ENCODE data around the gene ZMYND12. TPM values are rescaled to one million over a fixed set of nuclear protein-coding genes. Genes with fewer than 3 reads are reported as not detected.

ZMYND12 gene
- polyA plus RNA-seq, 1 donor from 2014 or later, result 0.21 TPM

- Histone ChIP-seq H2AFZ (ENCODE audit: low read depth, low read length) (no peak overlapping the region), H3K4me3 (ENCODE audit: low read length) (no peak overlapping the region), H3K27ac (ENCODE audit: low read length) (no peak overlapping the region), H3K9me2 (ENCODE audit: insufficient read depth, low read length) (no peaks in the 10 kb centered on the region), H3K79me2 (replicated peaks; ENCODE audit: insufficient read depth, low read length) (peaks cover 6% of the 10 kb centered on the region), H3K9me3 (ENCODE audit: low read length) (no peaks in the 10 kb centered on the region), H3K4me2 (ENCODE audit: low read length) (no peak overlapping the region), H3F3A (ENCODE audit: insufficient read depth, low read length, poor library complexity, severe bottlenecking) (no peaks in the 10 kb centered on the region), H4K20me1 (ENCODE audit: insufficient read depth) (no peaks in the 10 kb centered on the region), H3K36me3 (ENCODE audit: insufficient read depth, low read length) (no peaks in the 10 kb centered on the region), H3K9ac (ENCODE audit: low read length) (no peak overlapping the region), H3K27me3 (ENCODE audit: insufficient read depth, low read depth, low read length) (no peaks in the 10 kb centered on the region)
- TF ChIP-seq REST (IDR thresholded peaks at IDR 0.05; ENCODE audit: borderline replicate concordance) (no peak), POLR2AphosphoS5 (IDR thresholded peaks at IDR 0.05) (no peak), EP300 (conservative IDR thresholded peaks at IDR 0.05; ENCODE audit: poor library complexity, severe bottlenecking) (no peak), MXI1 (conservative IDR thresholded peaks at IDR 0.05; ENCODE audit: poor library complexity, severe bottlenecking) (no peak), TAF1 (IDR thresholded peaks at IDR 0.05; ENCODE audit: low read depth) (no peak), RAD21 (conservative IDR thresholded peaks at IDR 0.05) (no peak)
- TF ChIP-seq, protein P1, sequence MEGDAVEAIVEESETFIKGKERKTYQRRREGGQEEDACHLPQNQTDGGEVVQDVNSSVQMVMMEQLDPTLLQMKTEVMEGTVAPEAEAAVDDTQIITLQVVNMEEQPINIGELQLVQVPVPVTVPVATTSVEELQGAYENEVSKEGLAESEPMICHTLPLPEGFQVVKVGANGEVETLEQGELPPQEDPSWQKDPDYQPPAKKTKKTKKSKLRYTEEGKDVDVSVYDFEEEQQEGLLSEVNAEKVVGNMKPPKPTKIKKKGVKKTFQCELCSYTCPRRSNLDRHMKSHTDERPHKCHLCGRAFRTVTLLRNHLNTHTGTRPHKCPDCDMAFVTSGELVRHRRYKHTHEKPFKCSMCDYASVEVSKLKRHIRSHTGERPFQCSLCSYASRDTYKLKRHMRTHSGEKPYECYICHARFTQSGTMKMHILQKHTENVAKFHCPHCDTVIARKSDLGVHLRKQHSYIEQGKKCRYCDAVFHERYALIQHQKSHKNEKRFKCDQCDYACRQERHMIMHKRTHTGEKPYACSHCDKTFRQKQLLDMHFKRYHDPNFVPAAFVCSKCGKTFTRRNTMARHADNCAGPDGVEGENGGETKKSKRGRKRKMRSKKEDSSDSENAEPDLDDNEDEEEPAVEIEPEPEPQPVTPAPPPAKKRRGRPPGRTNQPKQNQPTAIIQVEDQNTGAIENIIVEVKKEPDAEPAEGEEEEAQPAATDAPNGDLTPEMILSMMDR (IDR thresholded peaks at IDR 0.05; ENCODE audit: poor library complexity, severe bottlenecking), result no peak
These were observed 62.6 kb downstream of the ZMYND12 start for GRCh38 chr1:42392967-42393848.

DNA sequence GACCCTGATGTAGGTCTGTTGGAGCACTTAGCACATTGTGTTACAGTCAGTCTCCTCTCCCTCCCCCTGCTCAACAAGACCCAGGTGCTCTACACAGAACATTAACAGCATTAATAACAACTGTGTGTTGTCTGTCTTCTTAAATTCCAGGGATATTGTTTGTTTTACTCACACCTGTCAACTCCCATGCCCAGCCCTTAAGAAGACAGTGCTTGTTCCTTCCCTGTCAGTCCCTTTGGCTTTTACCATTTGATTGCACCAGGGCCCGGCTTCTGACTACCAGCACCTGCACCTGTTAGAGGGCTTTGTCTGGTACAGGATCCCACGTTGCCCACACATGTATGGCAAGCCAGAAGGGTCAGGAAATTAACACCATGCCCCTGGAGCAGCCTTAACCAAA lies 63.6 kb downstream of the ZMYND12 start:
- Histone ChIP-seq H3K27me3 (ENCODE audit: insufficient read depth, low read depth, low read length) (no peaks in the 10 kb centered on the region), H3K9me3 (ENCODE audit: low read length) (no peaks in the 10 kb centered on the region), H3K27ac (ENCODE audit: low read length) (no peak overlapping the region), H3K4me3 (ENCODE audit: low read length) (no peak overlapping the region), H3K9ac (ENCODE audit: low read length) (no peak overlapping the region), H3K9me2 (ENCODE audit: insufficient read depth, low read length) (no peaks in the 10 kb centered on the region), H3K36me3 (ENCODE audit: insufficient read depth, low read length) (no peaks in the 10 kb centered on the region), H3K4me2 (ENCODE audit: low read length) (no peak overlapping the region), H2AFZ (ENCODE audit: low read depth, low read length) (no peak overlapping the region), H3F3A (ENCODE audit: insufficient read depth, low read length, poor library complexity, severe bottlenecking) (no peaks in the 10 kb centered on the region), H3K79me2 (replicated peaks; ENCODE audit: insufficient read depth, low read length) (peaks cover 6% of the 10 kb centered on the region), H4K20me1 (ENCODE audit: insufficient read depth) (no peaks in the 10 kb centered on the region)
- TF ChIP-seq MXI1 (conservative IDR thresholded peaks at IDR 0.05; ENCODE audit: poor library complexity, severe bottlenecking), result no peak
- no peak for TF ChIP-seq EZH2 (IDR thresholded peaks at IDR 0.05; ENCODE audit: borderline replicate concordance, insufficient read depth, low read length, poor library complexity, severe bottlenecking)
- TF ChIP-seq, protein P1 (IDR thresholded peaks at IDR 0.05; ENCODE audit: poor library complexity, severe bottlenecking), result no peak
- TF ChIP-seq POLR2AphosphoS5 (IDR thresholded peaks at IDR 0.05), result no peak
